ENCODE results near the gene ATP5F1D.
"Not testable (repeated sequence)": the region's sequence is repeated elsewhere in the genome, so short reads cannot be mapped to it uniquely, and the experiment has no call there.

ATP5F1D gene

GRCh38 chr19:1241417-1242095 lies at the start of gene ATP5F1D:
Gene ATP5F1D (plus strand): TSS chr19:1241751. CDS start chr19:1241851, 100 bp downstream.
- TF ChIP-seq, protein P1, sequence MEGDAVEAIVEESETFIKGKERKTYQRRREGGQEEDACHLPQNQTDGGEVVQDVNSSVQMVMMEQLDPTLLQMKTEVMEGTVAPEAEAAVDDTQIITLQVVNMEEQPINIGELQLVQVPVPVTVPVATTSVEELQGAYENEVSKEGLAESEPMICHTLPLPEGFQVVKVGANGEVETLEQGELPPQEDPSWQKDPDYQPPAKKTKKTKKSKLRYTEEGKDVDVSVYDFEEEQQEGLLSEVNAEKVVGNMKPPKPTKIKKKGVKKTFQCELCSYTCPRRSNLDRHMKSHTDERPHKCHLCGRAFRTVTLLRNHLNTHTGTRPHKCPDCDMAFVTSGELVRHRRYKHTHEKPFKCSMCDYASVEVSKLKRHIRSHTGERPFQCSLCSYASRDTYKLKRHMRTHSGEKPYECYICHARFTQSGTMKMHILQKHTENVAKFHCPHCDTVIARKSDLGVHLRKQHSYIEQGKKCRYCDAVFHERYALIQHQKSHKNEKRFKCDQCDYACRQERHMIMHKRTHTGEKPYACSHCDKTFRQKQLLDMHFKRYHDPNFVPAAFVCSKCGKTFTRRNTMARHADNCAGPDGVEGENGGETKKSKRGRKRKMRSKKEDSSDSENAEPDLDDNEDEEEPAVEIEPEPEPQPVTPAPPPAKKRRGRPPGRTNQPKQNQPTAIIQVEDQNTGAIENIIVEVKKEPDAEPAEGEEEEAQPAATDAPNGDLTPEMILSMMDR (IDR thresholded peaks at IDR 0.05; ENCODE audit: control insufficient read depth, insufficient read depth, low read depth, low read length, missing control alignments): no peak
- DNase-seq (ENCODE audit: low read depth): peak; percentile 73
- H3K4me3 ChIP-seq (ENCODE audit: control insufficient read depth, low read depth, low read length): peak within 1 kb of the TSS; percentile 68

DNA sequence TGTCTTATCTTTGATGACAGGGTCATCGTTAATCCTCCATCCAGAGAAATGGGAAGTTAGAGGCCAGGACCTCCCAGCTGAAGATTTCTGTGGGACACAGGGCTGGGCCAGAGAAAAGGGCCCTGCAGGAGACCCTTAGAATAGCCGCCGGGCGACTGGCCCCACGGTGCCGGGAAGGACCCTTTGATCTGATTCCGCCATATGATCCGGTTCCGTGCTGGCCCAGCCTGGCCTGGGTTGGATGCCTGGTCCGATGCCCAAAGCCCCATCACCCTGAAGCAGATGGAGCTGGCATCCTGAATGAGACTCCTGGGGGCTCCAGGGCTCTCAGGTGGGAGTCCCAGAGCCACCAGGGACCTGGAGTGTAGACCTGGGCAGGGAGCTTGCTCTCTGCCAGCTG lies 42.0 kb upstream of the ATP5F1D start:
- no peak for DNase-seq (ENCODE audit: low read depth)
- TF ChIP-seq, protein P1 (IDR thresholded peaks at IDR 0.05; ENCODE audit: control insufficient read depth, insufficient read depth, low read depth, low read length, missing control alignments): no peak
- H3K4me3 ChIP-seq (ENCODE audit: control insufficient read depth, low read depth, low read length): no peak overlapping the region

- DNase-seq (ENCODE audit: low read depth); H3K4me3 ChIP-seq (ENCODE audit: control insufficient read depth, low read depth, low read length): not testable (repeated sequence)
Measured at GRCh38 chr19:1200614-1201013, 40.9 kb upstream of the ATP5F1D start.

DNA sequence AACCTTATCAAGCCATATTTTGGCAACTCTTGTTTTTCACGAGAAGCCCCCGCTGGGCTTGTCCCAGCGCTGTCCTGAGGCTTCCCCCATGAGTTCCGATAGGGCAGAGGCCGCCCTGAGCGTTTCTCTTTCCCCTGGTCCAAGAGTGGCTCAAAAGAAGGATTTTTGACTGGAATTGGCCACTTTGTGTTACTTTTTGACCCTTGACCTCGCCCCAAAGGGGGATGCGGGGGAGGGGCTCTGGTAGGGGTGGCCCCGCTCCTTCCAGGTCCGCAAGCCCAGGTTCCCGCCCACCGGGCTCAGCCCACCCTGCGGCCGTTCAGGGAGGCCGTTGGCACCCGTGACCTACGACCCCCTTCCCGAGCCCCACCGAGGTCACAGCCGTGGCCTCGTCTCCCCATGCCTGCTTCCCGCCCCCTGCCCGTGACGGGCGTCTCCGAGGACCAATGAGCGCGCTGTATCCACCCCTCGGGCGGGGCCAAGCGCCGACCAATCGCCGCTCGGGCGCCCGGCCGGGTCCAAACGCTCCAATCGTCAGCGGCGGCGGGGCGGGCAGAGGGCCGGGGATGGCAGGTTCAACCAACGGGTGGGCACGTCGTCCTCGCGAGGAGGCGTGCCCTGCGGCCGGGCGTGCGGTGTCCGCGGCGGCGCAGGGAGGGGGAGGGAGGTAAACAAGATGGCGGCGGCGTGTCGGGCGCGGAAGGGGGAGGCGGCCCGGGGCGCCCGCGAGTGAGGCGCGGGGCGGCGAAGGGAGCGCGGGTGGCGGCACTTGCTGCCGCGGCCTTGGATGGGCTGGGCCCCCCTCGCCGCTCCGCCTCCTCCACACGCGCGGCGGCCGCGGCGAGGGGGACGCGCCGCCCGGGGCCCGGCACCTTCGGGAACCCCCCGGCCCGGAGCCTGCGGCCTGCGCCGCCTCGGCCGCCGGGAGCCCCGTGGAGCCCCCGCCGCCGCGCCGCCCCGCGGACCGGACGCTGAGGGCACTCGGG lies 36.1 kb upstream of the ATP5F1D start, which contains the start of gene STK11:
STK11 (plus strand) TSS at position 665 of the 986 bp plus-strand sequence. CDS start 1,136 bp downstream, outside the sequence.
- peak within 1 kb of the TSS; percentile 91 for H3K4me3 ChIP-seq (ENCODE audit: control insufficient read depth, low read depth, low read length)
- TF ChIP-seq, protein P1 (IDR thresholded peaks at IDR 0.05; ENCODE audit: control insufficient read depth, insufficient read depth, low read depth, low read length, missing control alignments): no peak
- DNase-seq (ENCODE audit: low read depth): peak; percentile 81

- TF ChIP-seq, protein P1 (IDR thresholded peaks at IDR 0.05; ENCODE audit: control insufficient read depth, insufficient read depth, low read depth, low read length, missing control alignments): no peak
- H3K4me3 ChIP-seq (ENCODE audit: control insufficient read depth, low read depth, low read length): peak overlapping the region; percentile 91
- DNase-seq (ENCODE audit: low read depth): no peak
Measured at GRCh38 chr19:1206150-1206863, 35.2 kb upstream of the ATP5F1D start.

DNA sequence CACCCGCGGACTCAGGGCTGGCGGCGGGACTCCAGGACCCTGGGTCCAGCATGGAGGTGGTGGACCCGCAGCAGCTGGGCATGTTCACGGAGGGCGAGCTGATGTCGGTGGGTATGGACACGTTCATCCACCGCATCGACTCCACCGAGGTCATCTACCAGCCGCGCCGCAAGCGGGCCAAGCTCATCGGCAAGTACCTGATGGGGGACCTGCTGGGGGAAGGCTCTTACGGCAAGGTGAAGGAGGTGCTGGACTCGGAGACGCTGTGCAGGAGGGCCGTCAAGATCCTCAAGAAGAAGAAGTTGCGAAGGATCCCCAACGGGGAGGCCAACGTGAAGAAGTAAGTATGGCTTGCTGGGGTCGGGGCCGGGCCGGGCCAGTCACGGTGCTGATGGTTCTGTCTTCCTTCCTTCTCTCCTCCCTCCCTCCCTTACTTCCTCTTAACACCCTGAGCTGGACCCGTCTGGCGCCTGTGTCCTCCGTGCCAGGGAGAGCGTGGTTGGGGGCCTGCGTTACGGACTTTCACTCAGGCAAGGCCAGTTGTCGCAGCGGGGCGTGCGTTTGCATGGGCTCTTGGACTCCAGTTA lies 34.6 kb upstream of the ATP5F1D start:
- DNase-seq (ENCODE audit: low read depth): no peak
- H3K4me3 ChIP-seq (ENCODE audit: control insufficient read depth, low read depth, low read length): peak overlapping the region; percentile 91
- TF ChIP-seq, protein P1 (IDR thresholded peaks at IDR 0.05; ENCODE audit: control insufficient read depth, insufficient read depth, low read depth, low read length, missing control alignments): no peak

- DNase-seq (ENCODE audit: low read depth); H3K4me3 ChIP-seq (ENCODE audit: control insufficient read depth, low read depth, low read length): not testable (repeated sequence)
Measured at GRCh38 chr19:1208830-1209229, 32.7 kb upstream of the ATP5F1D start.
